Heart left ventricle (tissue), 16 donors: ENCODE results near the gene CPA5. TPM values are rescaled to one million over a fixed set of nuclear protein-coding genes. Genes with fewer than 3 reads are reported as not detected.

Experiments used
- ATAC-seq, 4 donors: fragments of 200-7000 bp; cut with Tn5 transposase; one replicate each; pipeline ENCODE4 v1.9.1; 2020 to 2022; ENCODE audit warnings: moderate library complexity in 4 of 4, mild to moderate bottlenecking in 3 of 4, moderate number of reproducible peaks in 1 of 4
- DNase-seq, 5 donors: peaks; one replicate each; pipeline ENCODE4 v3.0.0-alpha.2; 2020
- H3K27ac ChIP-seq, 12 donors: fragments of 200-600 bp; sonication (generic) in 4 of 12; one replicate each; pipeline versions ENCODE4 v1.5.0 to v1.8.0; 2016 to 2022; ENCODE audit warnings: mild to moderate bottlenecking in 2 of 12
- H3K27me3 ChIP-seq, 9 donors: fragments of 200-600 bp; sonication (generic) in 2 of 9; one replicate each; pipeline versions ENCODE4 v1.5.1 to v1.8.0; 2016 to 2022; ENCODE audit warnings: mild to moderate bottlenecking in 3 of 9
- H3K36me3 ChIP-seq, 9 donors: fragments of 200-600 bp; sonication (generic) in 2 of 9; one replicate each; pipeline versions ENCODE4 v1.5.0 to v1.8.0; 2018 to 2022; ENCODE audit warnings: mild to moderate bottlenecking in 2 of 9
- H3K4me1 ChIP-seq, 12 donors: fragments of 200-600 bp; sonication (generic) in 4 of 12; one replicate each; pipeline versions ENCODE4 v1.5.0 to v1.8.0; 2016 to 2022; ENCODE audit warnings: mild to moderate bottlenecking in 3 of 12
- H3K4me3 ChIP-seq, 12 donors: fragments of 200-600 bp; sonication (generic) in 4 of 12; one replicate each; pipeline versions ENCODE4 v1.5.0 to v1.8.0; 2017 to 2022; ENCODE audit warnings: mild to moderate bottlenecking in 9 of 12, moderate library complexity in 4 of 12
- H3K9me3 ChIP-seq, 12 donors: fragments of 200-600 bp; sonication (generic) in 4 of 12; one replicate each; pipeline versions ENCODE4 v1.5.0 to v1.8.0; 2016 to 2022; ENCODE audit warnings: mild to moderate bottlenecking in 1 of 12
- POLR2A ChIP-seq, 2 donors: fragments of 450-650 bp; IDR thresholded peaks; one replicate each; pipeline ENCODE4 v1.6.1; 2017; ENCODE audit warnings: antibody characterized with exemption in 2 of 2, mild to moderate bottlenecking in 2 of 2, moderate library complexity in 2 of 2
- WGBS, 4 donors: extraction: QIAGEN DNeasy Blood & Tissue Kit in 2 of 4; methylation state at CpG; one replicate each; pipeline versions ENCODE4 v1.1.5 to v1.1.7; 2013 to 2018; 5-methylcytosine and 5-hydroxymethylcytosine counted together
- intact Hi-C, 10 donors: fragments of 100-400 bp; cut with DNase I; formaldehyde crosslinking; loops; one replicate each; pipeline versions ENCODE4 v1.11.1 to v1.14.2; 2022
- polyA plus RNA-seq, 2 donors: library from polyadenylated mRNA; stranded (reverse); fragments of 200-250 nt; gene quantifications; one replicate each; pipeline ENCODE4 v1.2.3, GENCODE V29; 2013
- total RNA-seq, 9 donors: library from RNA; depleted of rRNA in 2 of 9; stranded (reverse); fragments of >200 nt in 2 of 9; fragmentation: NEBNext Ultra II Directional in 3 of 9; extraction: Animal tissue kit (Norgen Biotek cat#: 25700) in 3 of 9; gene quantifications; one replicate each; pipeline versions ENCODE4 v1.1.0 to v1.2.4, GENCODE V29; 2016 to 2023
- TF ChIP-seq, protein P1 (sequence below), 12 donors: fragments of 200-600 bp; sonication (generic) in 4 of 12; IDR thresholded peaks; one replicate each; pipeline versions ENCODE4 v1.5.0 to v1.8.0; 2018 to 2022; ENCODE audit warnings: antibody characterized with exemption in 12 of 12, mild to moderate bottlenecking in 5 of 12
- donor health status: ischemic (EF 13 %, LVEDD 7.1; RV severe dilation, severe dysfunction).
- donor health status: healthy with polysubstance abuse.
- donor health status: DM: no; HTN: yes; CAD: no.
- donor health status: DM: no; HTN: no; CAD: no.
- donor health status: ischemic (EF 25% LVEDD 6.9; RV normal size, moderate dysfunction).
- donor health status: ischemic (EF 25% LVEDD 5.7; RV mildly dilated, moderate dysfunction).
- donor health status: healthy.
- donor health status: DM: yes; HTN: yes; CAD: no.
- donor health status: ischemic (EF 35%, LVEDD 5.7; RV mildly dilated, moderate dysfunction).
- donor health status: nonischemic (EF 11% LVEDD 7.7; RV severe dilation, severe dysfunction).
- donor health status: DM: yes; HTN: yes; CAD: no.
- donor health status: PGD.
- donor health status: ischemic (EF 29% LVEDD 5.4; RV normal size, mild dysfunction).
- donor health status: nonischemic (EF 23%, LVEDD 6.1; RV moderate dilation, normal function).

CPA5 gene
- total and polyA plus RNA-seq, 11 donors: not detected

DNA sequence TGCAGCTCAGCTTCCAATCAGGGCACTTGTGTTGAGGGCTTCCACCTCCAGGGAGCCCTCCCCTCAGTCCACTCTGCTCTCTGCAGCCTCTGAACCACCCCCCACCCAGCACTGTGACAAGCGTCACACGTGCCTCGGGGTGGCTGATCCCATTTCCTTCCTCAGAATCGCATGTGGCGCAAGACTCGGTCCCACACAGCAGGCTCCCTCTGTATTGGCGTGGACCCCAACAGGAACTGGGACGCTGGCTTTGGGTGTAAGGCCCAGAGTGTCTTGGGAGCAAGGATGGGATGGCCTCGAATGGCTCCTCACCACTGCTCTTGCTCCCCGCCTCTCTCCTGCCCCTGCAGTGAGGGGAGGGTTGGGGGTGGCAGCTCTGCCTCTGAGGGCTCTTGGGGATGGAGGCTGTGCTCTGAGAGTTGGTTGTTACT is 39.8 kb downstream of the CPA5 start:
- H3K9me3 ChIP-seq: peaks cover 0 to 4% (median 0%) of the 10 kb centered on the region in 12 donors
- H3K36me3 ChIP-seq: no peaks in the 10 kb centered on the region
- H3K27me3 ChIP-seq: no peaks in the 10 kb centered on the region
- intact Hi-C loops: loop anchor here in 1 of 10 donors (10.0 kb wide), 1 partner anchor 60 kb away; no protein-coding TSS in a partner anchor
- peak in 1 of 4 donors; percentile 21 for ATAC-seq
- no peak for TF ChIP-seq POLR2A (IDR thresholded peaks at IDR 0.05)
- TF ChIP-seq, protein P1, sequence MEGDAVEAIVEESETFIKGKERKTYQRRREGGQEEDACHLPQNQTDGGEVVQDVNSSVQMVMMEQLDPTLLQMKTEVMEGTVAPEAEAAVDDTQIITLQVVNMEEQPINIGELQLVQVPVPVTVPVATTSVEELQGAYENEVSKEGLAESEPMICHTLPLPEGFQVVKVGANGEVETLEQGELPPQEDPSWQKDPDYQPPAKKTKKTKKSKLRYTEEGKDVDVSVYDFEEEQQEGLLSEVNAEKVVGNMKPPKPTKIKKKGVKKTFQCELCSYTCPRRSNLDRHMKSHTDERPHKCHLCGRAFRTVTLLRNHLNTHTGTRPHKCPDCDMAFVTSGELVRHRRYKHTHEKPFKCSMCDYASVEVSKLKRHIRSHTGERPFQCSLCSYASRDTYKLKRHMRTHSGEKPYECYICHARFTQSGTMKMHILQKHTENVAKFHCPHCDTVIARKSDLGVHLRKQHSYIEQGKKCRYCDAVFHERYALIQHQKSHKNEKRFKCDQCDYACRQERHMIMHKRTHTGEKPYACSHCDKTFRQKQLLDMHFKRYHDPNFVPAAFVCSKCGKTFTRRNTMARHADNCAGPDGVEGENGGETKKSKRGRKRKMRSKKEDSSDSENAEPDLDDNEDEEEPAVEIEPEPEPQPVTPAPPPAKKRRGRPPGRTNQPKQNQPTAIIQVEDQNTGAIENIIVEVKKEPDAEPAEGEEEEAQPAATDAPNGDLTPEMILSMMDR (IDR thresholded peaks at IDR 0.05): no peak
- no peak overlapping the region for H3K4me3 ChIP-seq
- no peak for DNase-seq
- H3K4me1 ChIP-seq: peaks cover 0 to 11% (median 0%) of the 10 kb centered on the region in 12 donors
- 73 to 82% (median 80%) methylated on average over 10 of the region's 10 CpGs for WGBS, 4 donors
- no peak overlapping the region for H3K27ac ChIP-seq

DNA sequence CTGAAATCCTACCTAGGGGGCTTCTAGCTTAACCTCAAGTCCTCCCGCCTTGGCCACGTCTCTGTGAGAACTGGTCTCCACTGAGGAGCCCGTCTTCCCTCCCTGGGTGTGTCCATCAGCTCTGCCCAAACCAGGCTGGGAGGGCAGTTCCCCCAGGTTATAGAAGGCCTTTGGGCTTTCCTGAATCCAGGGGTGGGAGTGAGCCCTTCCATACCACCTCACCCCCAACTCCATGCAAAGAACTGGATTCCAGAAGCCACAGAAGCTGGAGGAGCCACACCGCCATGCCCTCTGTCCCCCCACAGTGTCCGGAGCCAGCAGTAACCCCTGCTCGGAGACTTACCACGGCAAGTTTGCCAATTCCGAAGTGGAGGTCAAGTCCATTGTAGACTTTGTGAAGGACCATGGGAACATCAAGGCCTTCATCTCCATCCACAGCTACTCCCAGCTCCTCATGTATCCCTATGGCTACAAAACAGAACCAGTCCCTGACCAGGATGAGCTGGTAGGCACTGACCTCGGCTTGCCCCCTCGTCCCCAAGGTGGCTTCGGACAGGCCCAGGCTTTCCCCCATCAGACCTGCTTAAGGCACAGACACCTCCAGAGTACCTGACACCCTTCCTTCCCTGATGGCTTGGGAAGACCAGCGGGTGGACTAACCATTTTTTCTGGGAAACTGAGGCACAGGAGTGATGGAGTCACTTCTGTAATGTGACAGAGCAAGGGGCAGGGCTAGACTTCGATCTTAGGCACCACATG is 40.4 kb downstream of the CPA5 start:
- Histone ChIP-seq H3K27ac (no peak overlapping the region), H3K9me3 (peaks cover 0 to 4% (median 0%) of the 10 kb centered on the region in 12 donors), H3K4me1 (peaks cover 0 to 8% (median 0%) of the 10 kb centered on the region in 12 donors), H3K4me3 (no peak overlapping the region), H3K36me3 (no peaks in the 10 kb centered on the region), H3K27me3 (no peaks in the 10 kb centered on the region)
- TF ChIP-seq, protein P1 (IDR thresholded peaks at IDR 0.05): no peak
- TF ChIP-seq POLR2A (IDR thresholded peaks at IDR 0.05): no peak
- 96 to 98% (median 97%) methylated on average over 12 to 13 of the region's 13 CpGs for WGBS, 4 donors
- DNase-seq (no peak), ATAC-seq (no peak)
- intact Hi-C loops: loop anchor here in 1 of 10 donors (10.0 kb wide), 1 partner anchor 60 kb away; no protein-coding TSS in a partner anchor

DNA sequence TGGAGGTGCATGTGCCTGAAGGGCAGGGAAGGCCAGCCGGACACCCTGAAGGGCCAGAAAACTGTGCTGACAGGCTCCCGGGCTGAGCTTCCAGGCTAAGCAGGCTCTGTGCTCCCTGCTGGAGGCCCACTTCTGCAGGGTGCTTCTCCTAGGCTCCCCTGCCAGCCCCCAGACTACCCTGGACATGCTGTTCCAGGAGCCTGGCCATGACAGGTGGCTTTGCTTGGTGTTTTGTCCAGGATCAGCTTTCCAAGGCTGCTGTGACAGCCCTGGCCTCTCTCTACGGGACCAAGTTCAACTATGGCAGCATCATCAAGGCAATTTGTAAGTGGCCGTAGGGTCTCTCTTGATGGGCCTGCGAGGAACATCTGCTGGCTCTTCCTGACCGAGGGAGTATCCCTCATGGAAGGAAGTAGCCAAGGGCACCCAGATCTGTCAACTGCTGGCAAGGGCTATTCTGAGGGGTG is 41.0 kb downstream of the CPA5 start:
- Histone ChIP-seq H3K4me3 (no peak overlapping the region), H3K27me3 (no peaks in the 10 kb centered on the region), H3K9me3 (peaks cover 0 to 4% (median 0%) of the 10 kb centered on the region in 12 donors), H3K4me1 (peaks cover 0 to 3% (median 0%) of the 10 kb centered on the region in 12 donors), H3K36me3 (no peaks in the 10 kb centered on the region), H3K27ac (no peak overlapping the region)
- no peak for TF ChIP-seq POLR2A (IDR thresholded peaks at IDR 0.05)
- TF ChIP-seq, protein P1 (IDR thresholded peaks at IDR 0.05): no peak
- intact Hi-C loops: loop anchor here in 1 of 10 donors (10.0 kb wide), 1 partner anchor 61 kb away; no protein-coding TSS in a partner anchor
- no peak for ATAC-seq
- DNase-seq: no peak
- 57 to 87% (median 80%) methylated on average over 4 to 6 of the region's 6 CpGs for WGBS, 4 donors

DNA sequence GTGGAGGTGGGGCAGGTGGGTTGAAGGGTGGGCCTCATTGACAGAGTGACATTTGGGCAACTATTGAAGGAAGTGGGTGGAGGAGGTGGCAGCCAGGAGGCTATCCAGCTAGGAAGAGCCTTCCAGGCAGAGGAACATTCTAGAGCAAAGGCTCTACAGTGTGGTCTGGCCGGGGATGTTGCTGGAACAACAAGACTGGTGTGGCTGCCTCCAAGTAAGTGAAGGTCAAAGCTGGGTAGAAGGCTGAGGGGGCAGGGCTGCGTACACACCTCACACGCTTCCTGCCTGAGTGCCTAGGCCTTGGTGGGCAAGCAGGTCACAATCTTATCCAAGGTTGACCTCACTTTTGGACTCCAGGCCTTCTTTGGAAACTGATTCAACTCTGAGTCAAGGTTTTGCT is 42.3 kb downstream of the CPA5 start:
- no peak for DNase-seq
- H3K27ac ChIP-seq: no peak overlapping the region
- 95 to 100% (median 97%) methylated on average over 3 of the region's 3 CpGs for WGBS, 4 donors
- no peaks in the 10 kb centered on the region for H3K27me3 ChIP-seq
- ATAC-seq: no peak
- H3K9me3 ChIP-seq: peaks cover 0 to 4% (median 0%) of the 10 kb centered on the region in 12 donors
- H3K4me3 ChIP-seq: no peak overlapping the region
- TF ChIP-seq POLR2A (IDR thresholded peaks at IDR 0.05): no peak
- TF ChIP-seq, protein P1 (IDR thresholded peaks at IDR 0.05): no peak
- H3K4me1 ChIP-seq: no peaks in the 10 kb centered on the region
- H3K36me3 ChIP-seq: no peaks in the 10 kb centered on the region
- intact Hi-C loops: loop anchor here in 1 of 10 donors (10.0 kb wide), 1 partner anchor 62 kb away; no protein-coding TSS in a partner anchor
